DMS 273 treated with DMSO at 0.1 percent for 48 hours (cell line): ENCODE data around the gene KCNK7.
A peak's percentile ranks its signal among the peaks of the same experiment; 100 is the strongest.

ENCODE experiments used
- DNase-seq: peaks from one replicate; lab custom pipeline; 2025; lab: John Stamatoyannopoulos, UW

KCNK7 gene

GRCh38 chr11:65611028-65611757, 15.6 kb upstream of the KCNK7 start:
- DNase-seq, result no peak

GRCh38 chr11:65610404-65610803, 14.8 kb upstream of the KCNK7 start:
- no peak for DNase-seq

- no peak for DNase-seq
Measured at GRCh38 chr11:65609665-65610064, 14.1 kb upstream of the KCNK7 start.

GRCh38 chr11:65609229-65609628, 13.6 kb upstream of the KCNK7 start:
- no peak for DNase-seq

GRCh38 chr11:65607614-65608426, 12.2 kb upstream of the KCNK7 start:
- no peak for DNase-seq

GRCh38 chr11:65606876-65607613, 11.4 kb upstream of the KCNK7 start:
- no peak for DNase-seq

- peak; percentile 25 for DNase-seq
Measured at GRCh38 chr11:65604258-65604657, 8.7 kb upstream of the KCNK7 start.

- DNase-seq, result no peak
Measured at GRCh38 chr11:65599955-65600246, 4.3 kb upstream of the KCNK7 start.

GRCh38 chr11:65599216-65599954, 3.8 kb upstream of the KCNK7 start:
- DNase-seq, result no peak

GRCh38 chr11:65598258-65598699, 2.7 kb upstream of the KCNK7 start:
- DNase-seq, result no peak

GRCh38 chr11:65596520-65596919, 920 bp upstream of the KCNK7 start:
- DNase-seq, result no peak

- DNase-seq, result no peak
Measured at GRCh38 chr11:65595131-65595530, 469 bp downstream of the KCNK7 start.

GRCh38 chr11:65593518-65594414, 1.8 kb downstream of the KCNK7 start:
- no peak for DNase-seq

GRCh38 chr11:65592858-65593517, 2.6 kb downstream of the KCNK7 start:
- DNase-seq, result no peak

- no peak for DNase-seq
Measured at GRCh38 chr11:65591939-65592857, 3.4 kb downstream of the KCNK7 start.

GRCh38 chr11:65590240-65590738, 5.3 kb downstream of the KCNK7 start:
- peak; percentile 21 for DNase-seq

- DNase-seq, result no peak
Measured at GRCh38 chr11:65589444-65590239, 6.0 kb downstream of the KCNK7 start.
